ENCODE data around the gene SART3.
A peak's percentile ranks its signal among the peaks of the same experiment; 100 is the strongest.

SART3 gene

DNA sequence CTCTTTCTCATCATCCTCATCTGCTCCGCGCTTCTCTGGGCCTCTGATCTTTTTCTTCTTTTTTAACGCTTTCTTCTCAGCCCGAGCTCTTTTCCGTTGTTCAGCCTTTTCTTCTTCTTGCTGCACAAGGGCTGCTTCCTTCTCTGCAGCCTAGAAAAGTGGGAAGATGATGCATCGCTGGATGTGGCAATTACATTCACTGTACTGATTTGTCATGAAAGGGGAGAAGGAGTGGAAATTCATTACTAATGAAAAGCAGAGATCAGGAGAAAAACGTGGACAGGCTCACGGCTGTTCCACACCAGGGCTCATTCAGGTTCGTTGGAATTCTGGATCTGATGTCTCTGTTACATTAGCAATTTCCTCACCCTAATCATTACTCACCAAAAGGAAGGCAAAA lies 30.8 kb downstream of the SART3 start:
- no peak for DNase-seq (ENCODE audit: low read depth)
- TF ChIP-seq, protein P1, sequence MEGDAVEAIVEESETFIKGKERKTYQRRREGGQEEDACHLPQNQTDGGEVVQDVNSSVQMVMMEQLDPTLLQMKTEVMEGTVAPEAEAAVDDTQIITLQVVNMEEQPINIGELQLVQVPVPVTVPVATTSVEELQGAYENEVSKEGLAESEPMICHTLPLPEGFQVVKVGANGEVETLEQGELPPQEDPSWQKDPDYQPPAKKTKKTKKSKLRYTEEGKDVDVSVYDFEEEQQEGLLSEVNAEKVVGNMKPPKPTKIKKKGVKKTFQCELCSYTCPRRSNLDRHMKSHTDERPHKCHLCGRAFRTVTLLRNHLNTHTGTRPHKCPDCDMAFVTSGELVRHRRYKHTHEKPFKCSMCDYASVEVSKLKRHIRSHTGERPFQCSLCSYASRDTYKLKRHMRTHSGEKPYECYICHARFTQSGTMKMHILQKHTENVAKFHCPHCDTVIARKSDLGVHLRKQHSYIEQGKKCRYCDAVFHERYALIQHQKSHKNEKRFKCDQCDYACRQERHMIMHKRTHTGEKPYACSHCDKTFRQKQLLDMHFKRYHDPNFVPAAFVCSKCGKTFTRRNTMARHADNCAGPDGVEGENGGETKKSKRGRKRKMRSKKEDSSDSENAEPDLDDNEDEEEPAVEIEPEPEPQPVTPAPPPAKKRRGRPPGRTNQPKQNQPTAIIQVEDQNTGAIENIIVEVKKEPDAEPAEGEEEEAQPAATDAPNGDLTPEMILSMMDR (IDR thresholded peaks at IDR 0.05; ENCODE audit: insufficient read depth, low read depth, low read length, missing control alignments) = no peak

DNA sequence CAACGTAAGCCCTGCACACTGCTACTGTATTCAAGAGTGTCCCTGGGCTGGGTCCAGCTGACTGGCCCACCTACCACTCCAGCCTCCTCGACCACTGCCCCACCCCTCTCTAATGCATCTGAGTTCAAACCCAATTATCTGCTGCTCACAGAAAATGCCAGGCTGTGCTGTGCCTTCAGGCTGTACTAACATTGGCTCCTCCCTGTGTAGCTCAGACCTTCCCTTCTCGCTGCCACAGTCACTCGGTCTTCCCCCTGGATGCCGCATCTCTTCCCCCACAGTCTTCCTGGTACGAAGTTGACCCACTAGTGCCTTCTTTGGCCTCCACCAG lies 33.8 kb downstream of the SART3 start:
- no peak for DNase-seq (ENCODE audit: low read depth)
- no peak overlapping the region for H3K4me3 ChIP-seq (ENCODE audit: low read depth, low read length)
- TF ChIP-seq, protein P1 (IDR thresholded peaks at IDR 0.05; ENCODE audit: insufficient read depth, low read depth, low read length, missing control alignments) = no peak

More for the DNA sequence above, 30.8 kb downstream of the SART3 start:
- H3K4me3 ChIP-seq (ENCODE audit: low read depth, low read length) = no peak overlapping the region

- TF ChIP-seq, protein P1 (IDR thresholded peaks at IDR 0.05; ENCODE audit: insufficient read depth, low read depth, low read length, missing control alignments) = no peak
- H3K4me3 ChIP-seq (ENCODE audit: low read depth, low read length) = no peak overlapping the region
- DNase-seq (ENCODE audit: low read depth) = peak; percentile 57
Observed at GRCh38 chr12:108526482-108527165, 34.3 kb downstream of the SART3 start.

DNA sequence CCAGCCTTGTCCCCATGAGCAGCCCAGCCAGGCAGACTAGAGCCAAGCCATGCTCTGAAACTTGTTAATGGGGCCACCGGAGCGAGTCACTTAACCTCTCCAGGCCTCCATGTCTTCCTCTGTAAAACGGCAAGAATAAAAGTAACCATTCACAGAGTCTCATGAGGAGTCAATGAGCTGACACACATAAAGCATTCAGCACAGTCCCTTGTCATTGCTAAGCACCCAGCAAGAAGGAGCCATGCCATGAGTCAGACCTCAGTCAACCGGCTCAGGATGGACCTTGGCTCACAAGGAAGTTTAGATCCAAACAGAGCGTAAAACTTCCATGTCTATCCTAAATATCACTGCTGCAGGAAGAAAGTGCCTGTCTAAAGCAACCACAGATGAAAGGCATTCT lies 35.3 kb downstream of the SART3 start:
- DNase-seq (ENCODE audit: low read depth) = no peak
- TF ChIP-seq, protein P1 (IDR thresholded peaks at IDR 0.05; ENCODE audit: insufficient read depth, low read depth, low read length, missing control alignments) = no peak
- H3K4me3 ChIP-seq (ENCODE audit: low read depth, low read length) = no peak overlapping the region

- H3K4me3 ChIP-seq (ENCODE audit: low read depth, low read length) = no peak overlapping the region
- DNase-seq (ENCODE audit: low read depth) = no peak
- TF ChIP-seq, protein P1 (IDR thresholded peaks at IDR 0.05; ENCODE audit: insufficient read depth, low read depth, low read length, missing control alignments) = no peak
Observed at GRCh38 chr12:108523365-108523764, 37.6 kb downstream of the SART3 start.

DNA sequence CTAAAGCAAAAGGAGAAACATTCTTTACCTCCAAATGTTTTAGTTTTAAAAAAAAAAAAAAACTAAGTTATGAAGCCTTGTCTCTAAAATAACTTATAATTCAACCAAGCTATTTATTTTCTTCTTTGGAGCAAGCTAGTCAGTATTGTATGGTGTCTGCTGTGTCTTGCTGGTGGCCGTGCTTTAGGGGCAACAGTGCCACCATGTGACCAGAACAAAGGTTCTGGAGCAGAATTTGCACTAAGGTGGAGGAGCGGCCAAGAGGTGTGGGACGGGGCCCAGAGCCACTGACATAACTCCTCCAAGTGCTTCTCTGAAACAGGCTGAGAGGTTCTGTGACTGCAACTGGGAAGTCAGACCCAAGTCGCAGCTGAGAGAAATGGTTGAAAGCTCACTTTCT lies 41.4 kb downstream of the SART3 start:
- peak; percentile 39 for DNase-seq (ENCODE audit: low read depth)

More for the DNA sequence above, 41.4 kb downstream of the SART3 start:
- TF ChIP-seq, protein P1 (IDR thresholded peaks at IDR 0.05; ENCODE audit: insufficient read depth, low read depth, low read length, missing control alignments) = peak; percentile 12
- H3K4me3 ChIP-seq (ENCODE audit: low read depth, low read length) = no peak overlapping the region
